Measurements from ENCODE around the gene ARHGAP15.

DNA sequence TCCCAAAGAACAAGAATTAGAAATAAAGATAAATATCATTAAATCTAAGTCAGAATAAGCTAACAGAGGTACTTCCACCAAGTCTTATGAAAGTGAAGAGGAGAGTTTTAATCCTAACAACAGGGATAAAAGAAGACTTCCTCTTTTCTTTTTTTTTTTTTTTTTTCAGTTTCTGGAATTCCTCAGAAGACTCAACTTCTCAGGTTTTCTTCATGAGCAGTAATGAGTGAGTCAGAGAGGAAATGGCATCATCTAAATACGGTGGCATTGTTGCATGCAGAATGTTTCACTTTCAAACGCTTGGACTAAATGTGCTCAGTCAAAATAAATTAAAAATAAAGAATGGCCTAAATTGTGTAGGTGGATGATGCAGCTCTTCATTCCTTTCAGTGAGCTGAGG lies 45.6 kb upstream of the ARHGAP15 start:
- TF ChIP-seq, protein P1, sequence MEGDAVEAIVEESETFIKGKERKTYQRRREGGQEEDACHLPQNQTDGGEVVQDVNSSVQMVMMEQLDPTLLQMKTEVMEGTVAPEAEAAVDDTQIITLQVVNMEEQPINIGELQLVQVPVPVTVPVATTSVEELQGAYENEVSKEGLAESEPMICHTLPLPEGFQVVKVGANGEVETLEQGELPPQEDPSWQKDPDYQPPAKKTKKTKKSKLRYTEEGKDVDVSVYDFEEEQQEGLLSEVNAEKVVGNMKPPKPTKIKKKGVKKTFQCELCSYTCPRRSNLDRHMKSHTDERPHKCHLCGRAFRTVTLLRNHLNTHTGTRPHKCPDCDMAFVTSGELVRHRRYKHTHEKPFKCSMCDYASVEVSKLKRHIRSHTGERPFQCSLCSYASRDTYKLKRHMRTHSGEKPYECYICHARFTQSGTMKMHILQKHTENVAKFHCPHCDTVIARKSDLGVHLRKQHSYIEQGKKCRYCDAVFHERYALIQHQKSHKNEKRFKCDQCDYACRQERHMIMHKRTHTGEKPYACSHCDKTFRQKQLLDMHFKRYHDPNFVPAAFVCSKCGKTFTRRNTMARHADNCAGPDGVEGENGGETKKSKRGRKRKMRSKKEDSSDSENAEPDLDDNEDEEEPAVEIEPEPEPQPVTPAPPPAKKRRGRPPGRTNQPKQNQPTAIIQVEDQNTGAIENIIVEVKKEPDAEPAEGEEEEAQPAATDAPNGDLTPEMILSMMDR (conservative IDR thresholded peaks at IDR 0.05; ENCODE audit: low read depth in 2 of 2), result no peak
- TF ChIP-seq NANOG (IDR thresholded peaks at IDR 0.05; ENCODE audit: borderline replicate concordance) (no peak), POLR2AphosphoS5 (IDR thresholded peaks at IDR 0.05; ENCODE audit: low read depth) (no peak), EZH2 (IDR thresholded peaks at IDR 0.05; ENCODE audit: low read depth, unreplicated experiment) (no peak), STAT1 (IDR thresholded peaks at IDR 0.05; ENCODE audit: unreplicated experiment) (no peak)
- TF ChIP-seq, protein P2, sequence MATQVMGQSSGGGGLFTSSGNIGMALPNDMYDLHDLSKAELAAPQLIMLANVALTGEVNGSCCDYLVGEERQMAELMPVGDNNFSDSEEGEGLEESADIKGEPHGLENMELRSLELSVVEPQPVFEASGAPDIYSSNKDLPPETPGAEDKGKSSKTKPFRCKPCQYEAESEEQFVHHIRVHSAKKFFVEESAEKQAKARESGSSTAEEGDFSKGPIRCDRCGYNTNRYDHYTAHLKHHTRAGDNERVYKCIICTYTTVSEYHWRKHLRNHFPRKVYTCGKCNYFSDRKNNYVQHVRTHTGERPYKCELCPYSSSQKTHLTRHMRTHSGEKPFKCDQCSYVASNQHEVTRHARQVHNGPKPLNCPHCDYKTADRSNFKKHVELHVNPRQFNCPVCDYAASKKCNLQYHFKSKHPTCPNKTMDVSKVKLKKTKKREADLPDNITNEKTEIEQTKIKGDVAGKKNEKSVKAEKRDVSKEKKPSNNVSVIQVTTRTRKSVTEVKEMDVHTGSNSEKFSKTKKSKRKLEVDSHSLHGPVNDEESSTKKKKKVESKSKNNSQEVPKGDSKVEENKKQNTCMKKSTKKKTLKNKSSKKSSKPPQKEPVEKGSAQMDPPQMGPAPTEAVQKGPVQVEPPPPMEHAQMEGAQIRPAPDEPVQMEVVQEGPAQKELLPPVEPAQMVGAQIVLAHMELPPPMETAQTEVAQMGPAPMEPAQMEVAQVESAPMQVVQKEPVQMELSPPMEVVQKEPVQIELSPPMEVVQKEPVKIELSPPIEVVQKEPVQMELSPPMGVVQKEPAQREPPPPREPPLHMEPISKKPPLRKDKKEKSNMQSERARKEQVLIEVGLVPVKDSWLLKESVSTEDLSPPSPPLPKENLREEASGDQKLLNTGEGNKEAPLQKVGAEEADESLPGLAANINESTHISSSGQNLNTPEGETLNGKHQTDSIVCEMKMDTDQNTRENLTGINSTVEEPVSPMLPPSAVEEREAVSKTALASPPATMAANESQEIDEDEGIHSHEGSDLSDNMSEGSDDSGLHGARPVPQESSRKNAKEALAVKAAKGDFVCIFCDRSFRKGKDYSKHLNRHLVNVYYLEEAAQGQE (IDR thresholded peaks at IDR 0.05; ENCODE audit: unreplicated experiment), result no peak

All from GM23338 (cell line).